NCI-H460 (cell line): ENCODE results near the gene NTPCR. TPM values are rescaled to one million over a fixed set of nuclear protein-coding genes. Genes with fewer than 3 reads are reported as not detected.
"Not testable (repeated sequence)": the region's sequence is repeated elsewhere in the genome, so short reads cannot be mapped to it uniquely, and the experiment has no call there.

Source experiments
- DNase-seq: peaks from one replicate; pipeline ENCODE4 v3.0.0-alpha.2; 2016; ENCODE audit warnings: low read depth; ENCODE audit errors: extremely low read depth
- total RNA-seq: library from RNA; depleted of rRNA; stranded (reverse); fragments of >200 nt; shearing (Covaris generic); gene quantifications from 2 replicates; pipeline ENCODE4 v1.2.3, GENCODE V29; 2014

The NTPCR gene
- total RNA-seq, 1 experiment from 2014 or later = 101 TPM

- no peak for DNase-seq
Measured at GRCh38 chr1:232983375-232983774, 33.0 kb downstream of the NTPCR start.

GRCh38 chr1:232983817-232984567 lies 33.6 kb downstream of the NTPCR start:
- DNase-seq = no peak

- DNase-seq = no peak
Measured at GRCh38 chr1:232984577-232985425, 34.4 kb downstream of the NTPCR start.

GRCh38 chr1:232985882-232986526 lies 35.6 kb downstream of the NTPCR start:
- no peak for DNase-seq

GRCh38 chr1:232986527-232986922 lies 36.1 kb downstream of the NTPCR start:
- DNase-seq = no peak

GRCh38 chr1:232987046-232987773 lies 36.8 kb downstream of the NTPCR start:
- no peak for DNase-seq

- no peak for DNase-seq
Measured at GRCh38 chr1:232987774-232988140, 37.3 kb downstream of the NTPCR start.

- DNase-seq = no peak
Measured at GRCh38 chr1:232988572-232989040, 38.2 kb downstream of the NTPCR start.

GRCh38 chr1:232990176-232991128 lies 40.0 kb downstream of the NTPCR start:
- no peak for DNase-seq

- no peak for DNase-seq
Measured at GRCh38 chr1:232991238-232991637, 40.8 kb downstream of the NTPCR start.

- DNase-seq = no peak
Measured at GRCh38 chr1:232992227-232992626, 41.8 kb downstream of the NTPCR start.

- no peak for DNase-seq
Measured at GRCh38 chr1:232993555-232993954, 43.1 kb downstream of the NTPCR start.

- DNase-seq = no peak
Measured at GRCh38 chr1:232995189-232995588, 44.8 kb downstream of the NTPCR start.

GRCh38 chr1:232996143-232996542 lies 45.7 kb downstream of the NTPCR start:
- no peak for DNase-seq

- no peak for DNase-seq
Measured at GRCh38 chr1:232998138-232998537, 47.7 kb downstream of the NTPCR start.

GRCh38 chr1:232998646-232999045 lies 48.2 kb downstream of the NTPCR start:
- DNase-seq = no peak

GRCh38 chr1:232999956-233000625 lies 49.7 kb downstream of the NTPCR start:
- no peak for DNase-seq

- DNase-seq = not testable (repeated sequence)
Measured at GRCh38 chr1:233003638-233004037, 53.2 kb downstream of the NTPCR start.

- DNase-seq = no peak
Measured at GRCh38 chr1:233004451-233004850, 54.0 kb downstream of the NTPCR start.
